Measurements from ENCODE around the gene MATN1. TPM values are rescaled to one million over a fixed set of nuclear protein-coding genes. Genes with fewer than 3 reads are reported as not detected.

The MATN1 gene
- polyA plus RNA-seq, 3 donors: 0.07 TPM; not detected in 2

GRCh38 chr1:30747033-30748008, 23.9 kb upstream of the MATN1 start:
- peak; percentile 64 to 71 (median 71) for DNase-seq
- no peak for TF ChIP-seq CTCF (IDR thresholded peaks at IDR 0.05)

GRCh38 chr1:30746212-30747032, 23.0 kb upstream of the MATN1 start:
- no peaks in the 10 kb centered on the region for H3K9me3 Mint-ChIP-seq
- Histone ChIP-seq H4K20me1 (ENCODE audit: insufficient read depth, low read length) (peaks cover 100% of the 10 kb centered on the region), H3K9me3 (replicated peaks in 1 of 2; ENCODE audit: control insufficient read depth in 1 of 2, insufficient read depth in 1 of 2, low read length in 2 of 2) (no peaks in the 10 kb centered on the region), H3K36me3 (replicated peaks in 1 of 2; ENCODE audit: control insufficient read depth in 1 of 2, insufficient read depth in 2 of 2, low read length in 2 of 2) (peaks cover 61 to 93% of the 10 kb centered on the region in 2 donors), H3K4me1 (ENCODE audit: control insufficient read depth in 1 of 2, insufficient read depth in 2 of 2, low read length in 2 of 2) (peaks cover 100% of the 10 kb centered on the region in 2 donors), H3K4me3 (replicated peaks in 1 of 3; ENCODE audit: low read depth in 2 of 3, low read length in 3 of 3) (peak overlapping the region in 1 of 3 experiments; percentile 96), H2AFZ (ENCODE audit: insufficient read depth, low read depth, low read length, poor library complexity, severe bottlenecking) (no peak overlapping the region), H3K4me2 (replicated peaks; ENCODE audit: extremely low read depth, low read length, poor library complexity, severe bottlenecking) (peak overlapping the region; percentile 98), H3K27me3 (ENCODE audit: control insufficient read depth in 2 of 2, insufficient read depth in 2 of 2, low read length in 2 of 2) (no peaks in the 10 kb centered on the region), H3K9ac (ENCODE audit: insufficient read depth, low read length, poor library complexity, severe bottlenecking) (peak overlapping the region; percentile 18), H3K27ac (ENCODE audit: low read depth in 1 of 2, low read length in 2 of 2) (peak overlapping the region; percentile 72 to 79), H3K79me2 (ENCODE audit: insufficient read depth, low read length) (peaks cover 100% of the 10 kb centered on the region)
- intact Hi-C loops (cut with micrococcal nuclease): loop anchor here in 1 of 2 donors (5.0 kb wide), 1 partner anchor 36 kb away; no protein-coding TSS in a partner anchor
- TF ChIP-seq CTCF (IDR thresholded peaks at IDR 0.05): no peak
- peaks cover 92 to 100% of the 10 kb centered on the region in 2 donors for H3K36me3 Mint-ChIP-seq
- no peak for DNase-seq
- peak overlapping the region; percentile 88 to 100 (median 93) for H3K27ac Mint-ChIP-seq
- 87% methylated on average over 14 of the region's 16 CpGs for WGBS (ENCODE audit: insufficient coverage)
- H3K27me3 Mint-ChIP-seq (ENCODE audit: low read depth in 3 of 3): peaks cover 0 to 2% (median 1%) of the 10 kb centered on the region in 3 donors
- H3K4me3 Mint-ChIP-seq: peak overlapping the region; percentile 54 to 71
- H3K4me1 Mint-ChIP-seq: peaks cover 99% of the 10 kb centered on the region

More at GRCh38 chr1:30747033-30748008, 23.9 kb upstream of the MATN1 start:
- peaks cover 100% of the 10 kb centered on the region in 2 donors for H3K4me1 ChIP-seq (ENCODE audit: control insufficient read depth in 1 of 2, insufficient read depth in 2 of 2, low read length in 2 of 2)
- no peaks in the 10 kb centered on the region for H3K27me3 ChIP-seq (ENCODE audit: control insufficient read depth in 2 of 2, insufficient read depth in 2 of 2, low read length in 2 of 2)
- H3K9me3 ChIP-seq (replicated peaks in 1 of 2; ENCODE audit: control insufficient read depth in 1 of 2, insufficient read depth in 1 of 2, low read length in 2 of 2): no peaks in the 10 kb centered on the region
- peaks cover 99% of the 10 kb centered on the region for H3K4me1 Mint-ChIP-seq
- intact Hi-C loops (cut with micrococcal nuclease): loop anchor here in 1 of 2 donors (5.0 kb wide), 1 partner anchor 35 kb away; no protein-coding TSS in a partner anchor
- peaks cover 0 to 3% (median 1%) of the 10 kb centered on the region in 3 donors for H3K27me3 Mint-ChIP-seq (ENCODE audit: low read depth in 3 of 3)
- H3K4me3 ChIP-seq (replicated peaks in 1 of 3; ENCODE audit: low read depth in 2 of 3, low read length in 3 of 3): peak overlapping the region in 1 of 3 experiments; percentile 96
- peak overlapping the region; percentile 88 to 100 (median 93) for H3K27ac Mint-ChIP-seq
- H4K20me1 ChIP-seq (ENCODE audit: insufficient read depth, low read length): peaks cover 100% of the 10 kb centered on the region
- H3K79me2 ChIP-seq (ENCODE audit: insufficient read depth, low read length): peaks cover 100% of the 10 kb centered on the region
- H3K9ac ChIP-seq (ENCODE audit: insufficient read depth, low read length, poor library complexity, severe bottlenecking): peak overlapping the region; percentile 31
- peaks cover 90 to 100% of the 10 kb centered on the region in 2 donors for H3K36me3 Mint-ChIP-seq
- peak overlapping the region; percentile 72 to 79 for H3K27ac ChIP-seq (ENCODE audit: low read depth in 1 of 2, low read length in 2 of 2)
- H2AFZ ChIP-seq (ENCODE audit: insufficient read depth, low read depth, low read length, poor library complexity, severe bottlenecking): no peak overlapping the region
- H3K4me3 Mint-ChIP-seq: peak overlapping the region; percentile 65 to 71
- WGBS (ENCODE audit: insufficient coverage): 55% methylated on average over 12 of the region's 17 CpGs
- H3K4me2 ChIP-seq (replicated peaks; ENCODE audit: extremely low read depth, low read length, poor library complexity, severe bottlenecking): peak overlapping the region; percentile 98
- H3K9me3 Mint-ChIP-seq: no peaks in the 10 kb centered on the region
- H3K36me3 ChIP-seq (replicated peaks in 1 of 2; ENCODE audit: control insufficient read depth in 1 of 2, insufficient read depth in 2 of 2, low read length in 2 of 2): peaks cover 60 to 93% of the 10 kb centered on the region in 2 donors

All from CD14-positive monocyte (primary cell).